Endometrial microvascular endothelial cells (primary cell): Measurements from ENCODE around the gene F8. TPM values are rescaled to one million over a fixed set of nuclear protein-coding genes. Genes with fewer than 3 reads are reported as not detected.
"Not testable (repeated sequence)": the region's sequence is repeated elsewhere in the genome, so short reads cannot be mapped to it uniquely, and the experiment has no call there.

Source experiments
- in situ Hi-C: cut with HindIII; loops from 2 replicates; pipeline ENCODE4 v1.10.0; 2017; ENCODE audit warnings: low sequenced_read_pairs, low pct_unique_long_range_greater_than_20kb; ENCODE audit errors: inconsistent ontology term
- total RNA-seq: library from RNA; depleted of rRNA; stranded (reverse); fragments of >200 nt; gene quantifications from one replicate; pipeline ENCODE4 v1.2.3, GENCODE V29; 2015; ENCODE audit errors: inconsistent ontology term

F8 gene
- total RNA-seq, 1 donor from 2014 or later = 0.28 TPM

DNA sequence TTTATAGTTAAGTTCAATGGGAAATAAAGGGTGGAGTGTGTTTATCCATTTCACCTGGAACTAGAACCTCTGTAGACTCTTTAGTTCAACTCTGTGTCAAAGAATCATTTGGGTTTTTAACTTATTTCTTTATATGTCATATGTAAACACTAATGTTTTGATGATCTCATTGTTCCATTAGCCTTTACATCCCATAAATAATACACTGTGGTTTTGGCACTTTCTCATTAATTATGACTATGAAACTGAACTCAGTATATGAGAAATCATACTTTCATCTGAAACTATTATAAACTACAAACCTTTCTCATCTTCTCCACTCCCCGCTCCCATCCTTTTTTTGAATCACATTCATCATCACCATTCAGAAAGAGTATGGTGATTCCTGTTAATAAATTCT is 31.0 kb downstream of the F8 start:
- in situ Hi-C loops = no loop called here

DNA sequence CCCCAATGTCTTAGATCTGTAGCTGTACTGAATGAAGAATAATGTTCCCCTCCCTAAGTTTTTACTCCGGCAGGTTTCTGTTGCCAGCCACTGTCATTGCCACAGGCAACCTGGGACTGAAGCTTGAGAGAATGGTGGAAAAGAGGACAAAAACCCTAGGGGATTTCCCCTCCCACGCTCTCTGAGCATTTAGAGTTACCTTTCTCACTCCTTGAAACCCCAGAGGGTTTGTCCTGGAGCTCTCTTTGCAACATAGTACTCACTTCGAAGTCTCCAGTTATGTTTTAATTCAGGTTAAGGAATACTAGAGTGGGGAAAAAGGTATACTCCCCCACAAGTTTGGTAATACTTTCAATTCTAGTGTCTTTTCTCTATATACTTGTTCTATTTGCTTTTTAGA is 31.5 kb downstream of the F8 start:
- in situ Hi-C loops = no loop called here

DNA sequence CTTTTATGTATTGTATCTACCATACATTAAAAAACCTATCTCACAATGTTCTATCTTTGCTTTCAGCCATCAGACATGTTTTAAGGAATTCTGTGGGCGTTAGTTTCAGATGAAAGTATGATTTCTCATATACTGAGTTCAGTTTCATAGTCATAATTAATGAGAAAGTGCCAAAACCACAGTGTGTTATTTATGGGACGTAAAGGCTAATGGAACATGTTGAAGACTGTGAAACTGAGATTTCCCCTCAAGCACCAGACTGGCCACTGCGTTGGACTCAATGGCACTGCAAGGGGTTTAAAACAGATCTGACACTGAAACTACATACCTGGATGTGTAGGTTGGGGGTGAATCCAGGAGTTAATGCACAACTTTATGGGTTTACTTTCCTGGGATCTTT is 32.0 kb downstream of the F8 start:
- in situ Hi-C loops = no loop called here

DNA sequence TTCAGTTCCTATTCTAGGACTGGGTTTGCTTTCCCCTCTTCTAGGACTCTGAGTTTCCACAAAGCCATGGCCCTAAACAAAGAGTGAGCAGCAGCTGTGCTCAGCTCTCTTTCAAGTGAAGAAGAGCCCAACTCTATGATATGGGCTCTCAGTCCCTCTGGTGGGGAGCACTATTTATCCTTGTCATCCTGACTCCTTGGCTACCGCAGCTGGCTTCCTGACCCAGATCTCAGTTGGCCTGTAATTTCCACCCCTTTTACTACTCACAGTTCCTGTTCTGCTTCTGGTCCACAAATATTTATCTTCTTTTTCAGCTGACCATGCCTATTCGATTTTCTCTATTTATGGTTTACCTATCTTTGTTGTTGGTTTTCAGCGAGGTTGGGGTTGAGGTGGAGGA is 33.8 kb downstream of the F8 start:
- in situ Hi-C loops = no loop called here

DNA sequence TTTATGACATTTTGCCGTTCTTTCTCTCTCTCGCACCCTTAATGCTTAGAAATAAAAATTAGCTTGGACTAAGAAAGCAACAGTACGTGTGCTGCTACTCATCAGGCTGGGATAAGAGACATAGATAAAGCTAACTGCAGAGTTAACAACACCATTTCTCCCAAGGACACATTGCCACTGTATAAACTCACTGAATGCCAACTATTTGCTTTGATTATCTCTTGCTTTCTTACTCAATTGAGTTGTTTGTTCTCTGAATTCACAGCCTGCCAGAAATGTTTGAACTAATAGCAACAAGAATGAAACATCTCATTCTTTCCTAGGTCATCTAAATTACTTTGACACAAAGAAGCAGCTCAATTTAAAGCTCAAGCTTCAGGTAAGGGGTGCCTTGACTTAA is 34.6 kb downstream of the F8 start:
- in situ Hi-C loops = no loop called here

DNA sequence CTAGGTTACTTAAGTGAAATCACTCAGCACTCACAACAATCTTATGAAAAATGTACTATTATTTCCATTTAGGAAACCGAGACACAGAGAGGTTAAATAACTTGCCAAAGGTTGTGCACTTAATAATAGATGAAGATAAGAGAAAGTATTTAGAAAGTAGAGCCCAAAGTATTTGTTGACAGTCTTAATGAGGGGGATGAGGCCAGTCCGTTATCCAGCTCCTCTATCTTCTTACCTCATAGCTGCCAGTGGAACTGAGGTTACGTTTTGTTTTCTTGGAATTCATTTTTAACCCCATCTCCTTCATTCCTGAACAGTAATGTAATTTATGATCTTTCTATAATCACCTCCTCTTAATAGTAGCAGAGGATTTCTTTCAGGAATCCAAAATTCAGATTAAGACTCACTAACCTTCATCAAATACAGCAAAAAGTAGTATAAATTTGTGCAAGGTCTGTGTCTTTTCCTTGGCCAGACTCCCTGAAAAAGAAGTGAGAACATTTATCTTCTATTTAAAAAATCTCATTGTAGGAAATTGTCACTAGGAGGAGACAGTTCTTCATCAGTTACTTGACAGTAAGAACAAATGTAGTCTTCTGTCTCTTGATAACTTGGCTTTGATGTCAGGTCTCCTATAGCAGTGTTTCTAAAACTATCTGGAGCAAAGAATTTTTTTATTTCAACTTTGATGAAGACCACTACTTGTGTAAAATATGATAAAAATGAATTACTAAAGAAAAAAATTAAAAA is 35.5 kb downstream of the F8 start:
- in situ Hi-C loops = no loop called here

DNA sequence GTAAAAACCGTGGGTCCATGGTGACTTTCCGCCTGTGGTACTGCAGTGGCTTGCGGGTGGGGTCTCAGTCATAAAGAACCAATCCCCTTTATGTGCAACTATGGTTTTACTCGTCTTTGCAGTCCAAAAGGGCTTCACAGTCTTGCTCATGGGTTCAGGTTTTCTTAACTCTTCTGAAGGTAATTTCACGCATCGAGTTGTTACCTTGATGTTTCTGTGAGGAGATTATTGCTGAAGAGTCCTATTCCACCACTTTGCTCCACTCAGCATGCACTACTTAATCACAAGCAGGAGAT is 41.5 kb downstream of the F8 start:
- in situ Hi-C loops = no loop called here

DNA sequence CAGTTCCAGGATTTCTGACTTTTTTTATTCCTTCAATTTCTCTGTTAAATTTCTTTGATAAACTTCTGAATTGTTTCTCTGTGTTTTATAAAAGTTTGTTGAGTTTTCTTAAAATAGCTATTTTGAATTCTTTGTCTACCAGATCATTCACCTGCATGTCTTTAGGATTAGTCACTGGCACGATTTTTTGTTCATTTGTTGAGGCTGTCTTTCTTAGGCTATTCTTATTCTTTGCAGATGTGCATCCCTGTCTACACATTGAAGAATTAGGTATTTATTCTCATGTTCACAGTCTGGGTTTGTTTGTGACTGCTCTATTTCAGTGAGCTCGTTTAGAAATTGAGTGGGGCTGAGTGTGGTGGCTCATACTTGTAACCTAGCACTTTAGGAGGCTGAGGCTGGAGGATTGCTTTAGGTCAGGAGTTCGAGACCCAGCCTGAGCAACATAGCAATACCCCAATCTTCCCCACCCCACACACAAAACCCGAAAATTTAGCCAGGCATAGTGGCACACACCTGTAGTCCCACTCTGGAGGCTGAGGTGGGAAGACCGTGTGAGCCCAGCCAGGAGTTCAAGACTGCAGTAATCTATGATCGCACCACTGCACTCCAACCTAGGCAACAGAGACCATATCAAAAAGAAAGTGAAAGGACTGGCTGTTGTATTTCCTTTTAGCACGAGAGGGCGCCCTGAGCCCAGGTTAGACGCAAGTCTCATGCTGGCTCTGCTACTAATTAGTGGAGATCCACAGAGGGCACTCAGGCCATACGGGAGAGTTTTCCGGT is 42.0 kb downstream of the F8 start:
- in situ Hi-C loops = no loop called here

DNA sequence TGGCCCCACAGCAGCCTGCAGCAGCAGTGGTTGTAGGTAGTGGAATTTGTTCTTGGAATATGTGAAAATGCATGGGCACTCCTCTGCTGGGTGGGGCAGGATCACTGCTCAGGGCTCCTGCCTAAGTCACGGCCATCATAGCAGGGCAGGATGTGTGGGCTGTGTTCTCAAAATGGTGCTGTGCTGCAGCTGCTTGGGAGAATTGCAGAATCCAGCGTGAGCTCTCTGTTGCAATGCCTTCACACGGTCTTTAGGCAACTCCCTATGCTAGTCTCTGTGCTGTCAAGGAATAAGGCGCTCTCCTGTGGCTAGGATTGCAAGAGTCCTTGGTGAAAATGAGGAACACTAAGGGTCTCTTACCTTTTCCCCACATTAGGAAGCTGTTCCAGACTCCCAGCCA is 42.9 kb downstream of the F8 start:
- in situ Hi-C loops = no loop called here

DNA sequence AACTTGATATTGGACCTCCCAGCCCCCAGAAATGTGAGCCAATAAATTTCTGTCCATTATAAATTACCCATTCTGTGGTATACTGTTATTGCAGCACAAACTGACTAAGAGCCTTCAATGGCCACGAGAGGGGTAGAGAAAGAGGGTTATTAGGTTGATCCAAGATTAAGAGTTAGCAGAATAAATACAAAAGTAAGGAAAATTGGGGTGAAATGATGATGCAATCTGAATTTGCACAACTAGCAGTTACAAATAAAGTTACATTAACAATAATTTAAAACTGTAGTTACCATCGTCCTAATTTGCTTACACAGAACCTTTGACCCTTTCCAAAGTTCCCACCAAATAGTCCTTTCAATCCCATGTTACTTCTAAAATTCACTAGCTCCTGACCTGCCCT is 54.2 kb downstream of the F8 start:
- in situ Hi-C loops = no loop called here

DNA sequence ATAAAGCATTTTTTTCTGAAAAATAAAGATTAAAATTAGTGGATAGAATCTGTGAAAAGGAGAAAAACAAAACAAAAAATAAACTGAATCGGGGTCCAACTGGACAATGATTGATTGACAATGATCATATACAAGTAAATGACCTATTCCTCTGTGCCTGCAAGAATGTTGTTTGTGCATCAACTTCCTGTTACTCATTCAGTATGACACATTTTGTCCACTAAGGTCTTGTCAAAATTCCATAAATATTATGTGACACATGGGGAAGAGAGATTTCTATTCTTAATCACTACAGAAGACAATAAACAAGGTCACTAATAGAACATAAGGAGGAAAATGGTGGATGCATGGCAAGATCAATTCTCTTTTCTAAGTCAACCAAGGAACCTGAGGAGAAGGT is 54.9 kb downstream of the F8 start:
- in situ Hi-C loops = no loop called here

DNA sequence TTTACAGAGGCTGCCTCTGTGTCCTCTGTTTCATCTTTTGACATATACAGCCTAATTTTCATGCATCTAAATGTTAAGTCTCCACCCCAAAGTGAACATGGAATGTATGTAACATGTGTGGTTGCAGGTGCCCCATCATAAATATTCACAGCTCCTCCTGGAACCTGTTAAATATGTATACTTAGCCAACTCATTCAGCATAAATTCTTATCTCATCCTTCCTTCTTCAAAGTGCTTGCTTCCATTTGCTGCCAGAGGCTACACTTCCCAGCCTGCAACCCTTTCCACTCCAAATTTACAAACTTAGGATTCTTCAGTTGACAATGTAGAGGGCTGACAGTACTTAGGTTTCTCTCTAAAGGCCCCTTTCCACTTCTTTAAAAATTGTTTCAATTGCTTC is 60.6 kb downstream of the F8 start:
- in situ Hi-C loops = no loop called here

DNA sequence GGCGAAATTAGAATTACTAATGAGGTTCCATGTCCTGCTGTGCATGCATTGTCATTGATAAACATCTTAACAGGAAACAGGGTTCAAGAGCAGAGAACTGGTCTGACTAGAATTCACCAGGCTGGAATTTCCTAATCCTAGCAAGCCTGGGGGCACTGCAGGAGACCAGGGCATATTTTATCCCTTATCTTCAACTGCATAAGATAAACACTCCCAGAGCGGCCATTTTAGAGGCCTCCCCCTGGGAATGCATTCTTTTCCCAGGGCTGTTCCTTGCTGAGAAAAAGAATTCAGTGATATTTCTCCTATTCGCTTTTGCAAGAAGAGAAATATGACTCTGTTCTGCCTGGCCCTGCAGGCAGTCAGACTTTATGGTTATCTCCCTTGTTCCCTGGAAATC is 66.7 kb downstream of the F8 start:
- in situ Hi-C loops = not testable (repeated sequence)

DNA sequence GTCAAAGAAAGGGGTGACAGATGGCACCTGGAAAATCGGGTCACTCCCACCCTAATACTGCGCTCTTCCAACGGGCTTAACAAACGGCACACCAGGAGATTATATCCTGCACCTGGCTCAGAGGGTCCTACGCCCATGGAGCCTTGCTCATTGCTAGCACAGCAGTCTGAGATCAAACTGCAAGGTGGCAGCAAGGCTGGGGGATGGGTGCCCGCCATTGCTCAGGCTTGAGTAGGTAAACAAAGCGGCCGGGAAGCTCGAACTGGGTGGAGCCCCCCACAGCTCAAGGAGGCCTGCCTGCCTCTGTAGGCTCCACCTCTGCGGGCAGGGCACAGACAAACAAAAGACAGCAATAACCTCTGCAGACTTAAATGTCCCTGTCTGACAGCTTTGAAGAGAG is 83.3 kb downstream of the F8 start:
- in situ Hi-C loops = not testable (repeated sequence)

DNA sequence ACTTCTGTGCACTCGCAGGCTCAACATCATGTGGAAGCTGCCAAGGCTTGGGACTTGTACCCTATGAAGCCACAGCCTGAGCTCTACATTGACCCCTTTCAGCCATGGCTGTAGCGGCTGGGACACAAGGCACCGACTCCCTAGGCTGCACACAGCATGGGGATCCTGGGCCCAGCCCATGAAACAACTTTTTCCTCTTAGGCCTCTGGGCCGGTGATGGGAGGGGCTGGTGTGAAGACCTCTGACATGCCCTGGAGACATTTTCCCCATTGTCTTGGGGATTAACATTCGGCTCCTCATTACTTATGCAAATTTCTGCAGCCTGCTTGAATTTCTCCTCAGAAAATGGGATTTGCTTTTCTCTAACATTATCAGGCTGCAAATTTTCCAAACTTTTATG is 97.8 kb downstream of the F8 start:
- in situ Hi-C loops = not testable (repeated sequence)

DNA sequence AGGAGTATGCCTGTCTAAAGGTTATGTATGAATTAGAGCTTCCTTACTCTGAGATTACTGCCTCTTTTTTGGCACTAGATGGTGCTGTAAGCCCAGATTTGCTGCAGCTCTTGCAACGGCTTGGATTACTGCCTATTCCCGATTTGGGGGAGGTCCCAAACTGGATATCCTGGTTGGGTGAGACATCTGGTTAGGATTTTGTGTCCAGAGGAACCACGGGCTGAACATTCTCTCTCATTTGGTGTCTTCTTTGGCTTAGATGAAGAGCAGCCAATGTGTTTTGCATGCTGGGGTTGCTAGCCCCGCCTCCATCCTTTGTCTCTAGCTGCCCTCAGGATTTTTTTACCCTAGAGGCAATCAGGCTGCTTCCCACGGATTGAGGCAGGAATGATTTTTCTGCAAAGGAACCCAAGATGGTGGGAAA is 104.5 kb downstream of the F8 start:
- in situ Hi-C loops = no loop called here

DNA sequence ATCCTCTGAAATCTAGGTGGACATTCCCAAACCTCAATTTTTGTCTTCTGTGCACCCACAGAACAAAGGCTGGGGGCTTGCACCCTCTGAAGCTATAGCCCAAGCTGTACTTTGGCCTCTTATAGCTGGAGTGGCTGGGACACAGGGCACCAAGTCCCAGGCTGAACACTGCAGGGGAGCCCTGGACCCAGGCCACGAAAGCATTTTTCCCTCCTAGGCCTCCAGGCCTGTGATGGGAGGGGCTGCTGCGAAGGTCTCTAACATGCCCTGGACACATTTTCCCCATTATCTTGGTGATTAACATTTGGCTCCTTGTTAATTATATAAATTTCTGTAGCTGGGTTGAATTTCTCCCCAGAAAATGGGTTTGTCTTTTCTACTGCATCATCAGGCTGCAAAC is 108.5 kb downstream of the F8 start:
- in situ Hi-C loops = no loop called here

DNA sequence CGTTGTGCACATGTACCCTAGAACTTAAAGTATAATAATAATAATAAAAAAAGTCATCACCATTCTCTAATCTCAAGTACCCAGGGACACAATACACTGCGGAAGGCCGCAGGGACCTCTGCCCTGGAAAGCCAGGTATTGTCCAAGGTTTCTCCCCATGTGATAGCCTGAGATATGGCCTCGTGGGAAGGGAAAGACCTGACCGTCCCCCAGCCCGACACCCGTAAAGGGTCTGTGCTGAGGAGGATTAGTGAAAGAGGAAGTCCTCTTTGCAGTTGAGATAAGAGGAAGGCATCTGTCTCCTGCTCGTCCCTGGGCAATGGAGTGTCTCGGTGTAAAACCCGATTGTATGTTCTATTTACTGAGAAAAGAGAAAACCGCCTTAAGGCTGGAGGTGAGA is 112.0 kb downstream of the F8 start:
- in situ Hi-C loops = not testable (repeated sequence)

DNA sequence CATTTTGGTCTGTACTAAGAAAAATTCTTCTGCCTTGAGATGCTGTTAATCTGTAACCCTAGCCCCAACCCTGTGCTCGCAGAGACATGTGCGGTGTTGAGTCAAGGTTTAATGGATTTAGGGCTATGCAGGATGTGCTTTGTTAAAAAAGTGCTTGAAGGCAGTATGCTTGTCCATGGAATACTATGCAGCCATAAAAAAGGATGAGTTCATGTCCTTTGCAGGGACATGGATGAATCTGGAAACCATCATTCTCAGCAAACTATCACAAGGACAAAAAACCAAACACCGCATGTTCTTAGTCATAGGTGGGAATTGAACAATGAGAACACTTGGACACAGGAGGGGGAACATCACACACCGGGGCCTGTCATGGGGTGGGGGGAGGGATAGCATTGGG is 112.5 kb downstream of the F8 start:
- in situ Hi-C loops = not testable (repeated sequence)

DNA sequence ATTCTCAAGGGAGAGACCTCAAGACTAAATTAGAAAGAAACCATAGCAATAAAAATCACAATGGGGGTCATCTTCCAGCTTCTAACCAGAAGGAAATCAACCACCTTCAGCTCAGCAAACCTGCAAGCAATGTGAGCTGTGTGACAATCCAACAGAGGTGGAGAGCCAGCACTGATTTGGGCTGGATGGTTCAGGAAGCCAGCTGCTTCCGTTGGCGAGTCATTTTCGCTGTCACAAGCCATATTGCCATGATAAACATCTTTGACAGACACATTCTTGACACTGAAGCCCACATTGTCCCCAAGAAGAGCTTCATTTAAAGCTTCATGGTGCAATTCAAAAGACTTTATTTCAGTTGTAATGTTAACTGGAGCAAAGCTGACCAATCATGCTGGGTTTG is 113.7 kb downstream of the F8 start:
- in situ Hi-C loops = no loop called here

DNA sequence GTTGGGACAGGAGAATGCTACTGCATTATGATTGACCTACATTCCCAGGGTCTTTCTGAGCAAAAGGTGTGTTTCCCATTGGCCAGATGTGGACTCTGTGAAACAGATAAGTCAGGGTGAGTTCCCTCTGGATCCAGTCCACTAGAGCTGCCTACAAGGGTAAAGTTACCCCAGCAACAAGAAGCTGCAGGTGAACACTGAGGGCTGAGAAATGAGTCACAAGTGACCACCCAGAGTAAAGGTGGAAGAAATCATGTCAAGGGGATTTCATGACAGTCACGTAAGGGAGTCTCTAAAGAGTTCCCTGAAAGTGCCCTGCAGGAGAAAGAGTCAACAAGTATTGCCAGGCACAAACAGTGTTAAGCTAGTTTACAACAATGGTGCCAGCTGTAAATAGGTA is 120.1 kb downstream of the F8 start:
- in situ Hi-C loops = no loop called here
